Type B pancreatic cell (in vitro differentiated cells): ENCODE data around the gene KIF25. TPM values are rescaled to one million over a fixed set of nuclear protein-coding genes. Genes with fewer than 3 reads are reported as not detected.

Source experiments
- DNase-seq: peaks from one replicate; pipeline ENCODE4 v3.0.0; 2021; ENCODE audit warnings: mixed read lengths; ENCODE audit not compliant: unreplicated experiment; ENCODE audit errors: extremely low spot score
- H3K27ac Mint-ChIP-seq: 2 replicates; pipeline ENCODE4 v1.8.0; 2021; ENCODE audit warnings: mild to moderate bottlenecking, mixed read lengths
- H3K27me3 Mint-ChIP-seq: 2 replicates; pipeline ENCODE4 v1.8.0; 2021; ENCODE audit warnings: mixed read lengths
- H3K36me3 Mint-ChIP-seq: 2 replicates; pipeline ENCODE4 v1.8.0; 2021; ENCODE audit warnings: mixed read lengths
- H3K4me1 Mint-ChIP-seq: one replicate; pipeline ENCODE4 v1.8.0; 2021; ENCODE audit warnings: mixed read lengths; ENCODE audit not compliant: unreplicated experiment
- H3K4me3 Mint-ChIP-seq: 2 replicates; pipeline ENCODE4 v1.8.0; 2021; ENCODE audit warnings: mild to moderate bottlenecking, mixed read lengths
- H3K9me3 Mint-ChIP-seq: 2 replicates; pipeline ENCODE4 v1.8.0; 2021; ENCODE audit warnings: mixed read lengths
- CTCF ChIP-seq: fragments of 200-600 bp; sonication (generic); conservative IDR thresholded peaks from 2 replicates; pipeline ENCODE4 v1.5.0; 2021; ENCODE audit warnings: antibody characterized with exemption, mild to moderate bottlenecking
- total RNA-seq: library from RNA; stranded (reverse); gene quantifications from 2 replicates; pipeline ENCODE4 v1.2.1, GENCODE V29; 2021; ENCODE audit warnings: low replicate concordance

KIF25 gene
- total RNA-seq, 1 donor from 2014 or later: not detected

DNA sequence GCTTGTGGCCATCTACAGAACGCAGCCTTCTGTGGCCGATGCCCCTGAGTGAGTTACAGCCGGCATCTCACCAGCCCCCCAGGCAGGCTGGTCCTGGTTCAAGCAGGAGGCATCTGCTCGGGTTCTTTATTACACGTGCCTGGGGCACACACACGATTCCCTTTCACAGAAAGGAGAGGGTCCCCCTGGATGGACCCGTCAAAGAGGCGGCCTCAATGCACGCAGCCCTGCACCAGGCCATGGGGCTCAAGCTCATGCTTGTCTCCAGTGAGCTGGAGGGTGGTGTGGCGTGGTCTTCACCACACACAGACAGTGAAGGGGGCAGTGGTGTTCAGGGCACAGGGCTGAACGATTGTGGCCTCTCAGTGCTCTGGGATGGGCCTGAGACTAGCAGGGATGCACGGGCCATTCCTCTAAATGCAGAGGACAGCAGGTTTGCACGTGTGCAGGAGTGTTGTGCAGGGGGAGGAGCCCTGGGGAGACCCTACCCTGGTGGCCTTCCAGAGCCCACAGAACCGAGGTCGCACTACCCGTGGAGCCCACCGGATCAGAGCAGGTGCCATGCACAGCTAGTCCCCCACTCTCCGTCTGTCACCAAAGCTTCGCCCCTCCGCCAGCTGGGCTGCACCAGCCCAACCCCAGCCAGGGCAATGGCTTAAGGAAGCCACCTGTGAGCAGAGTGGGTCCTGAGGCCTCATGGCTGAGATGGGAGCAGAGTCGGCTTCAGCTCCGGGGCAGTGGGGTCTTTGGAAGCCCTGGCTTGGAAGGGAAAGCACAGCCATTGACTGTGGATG is 58.4 kb downstream of the KIF25 start:
- TF ChIP-seq CTCF: no peak
- H3K4me3 Mint-ChIP-seq: no peak overlapping the region
- no peaks in the 10 kb centered on the region for H3K9me3 Mint-ChIP-seq
- H3K27ac Mint-ChIP-seq: no peak overlapping the region
- no peaks in the 10 kb centered on the region for H3K27me3 Mint-ChIP-seq
- DNase-seq: no peak
- no peaks in the 10 kb centered on the region for H3K36me3 Mint-ChIP-seq
- H3K4me1 Mint-ChIP-seq: no peaks in the 10 kb centered on the region

DNA sequence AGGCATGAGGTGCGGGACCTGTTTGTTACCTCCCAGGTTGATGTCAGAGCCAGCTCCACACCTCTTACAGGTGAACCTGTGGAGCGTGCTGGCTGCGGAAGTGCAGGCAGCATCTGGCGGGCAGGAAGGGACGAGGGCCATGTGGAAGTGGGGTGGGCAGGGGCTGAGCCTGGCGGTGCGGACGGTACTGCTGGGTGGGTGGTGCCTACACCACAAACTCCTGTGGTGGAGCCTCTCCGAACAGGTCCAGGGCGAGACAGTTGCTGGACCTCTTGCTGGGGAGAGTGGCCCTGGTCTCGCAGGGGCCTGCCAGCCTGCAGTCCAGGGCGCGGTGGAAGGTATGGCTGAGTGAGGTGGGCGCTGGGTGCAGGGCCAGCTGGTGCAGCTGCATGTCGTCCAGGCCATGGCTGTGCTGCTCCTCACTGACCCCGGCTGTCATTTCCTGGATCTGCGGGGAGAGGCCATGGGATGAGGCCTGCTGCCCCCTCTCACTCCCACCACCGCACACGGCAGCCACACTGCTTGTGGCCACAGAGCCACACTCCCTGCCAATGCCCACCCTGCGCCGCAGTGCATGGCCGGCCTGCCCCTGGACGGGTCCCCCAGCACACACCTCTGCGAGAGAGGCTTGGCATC is 59.5 kb downstream of the KIF25 start:
- Mint-ChIP-seq H3K4me3 (no peak overlapping the region), H3K36me3 (no peaks in the 10 kb centered on the region), H3K27me3 (no peaks in the 10 kb centered on the region), H3K9me3 (no peaks in the 10 kb centered on the region), H3K27ac (no peak overlapping the region), H3K4me1 (no peaks in the 10 kb centered on the region)
- TF ChIP-seq CTCF: no peak
- no peak for DNase-seq

DNA sequence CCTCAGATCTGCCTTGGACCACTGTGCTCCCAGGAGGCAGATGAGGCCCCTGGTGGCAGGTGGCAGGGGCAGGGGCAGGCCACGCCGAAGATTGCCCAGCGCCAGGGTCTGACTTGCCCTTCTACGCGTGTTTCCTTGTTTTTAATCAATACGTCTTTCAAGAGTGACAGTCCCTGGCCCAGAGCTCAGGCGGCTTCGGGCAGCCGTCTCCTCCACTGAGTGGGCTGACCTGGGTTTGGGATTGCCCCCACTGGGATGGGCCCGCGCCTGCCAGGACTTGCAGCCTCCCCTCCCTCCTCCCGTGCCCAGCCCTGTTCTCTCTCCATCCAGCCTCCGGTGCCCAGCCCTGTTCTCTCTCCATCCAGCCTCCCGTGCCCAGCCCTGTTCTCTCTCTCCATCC is 60.4 kb downstream of the KIF25 start:
- Mint-ChIP-seq H3K4me1 (no peaks in the 10 kb centered on the region), H3K4me3 (no peak overlapping the region), H3K9me3 (no peaks in the 10 kb centered on the region), H3K27ac (no peak overlapping the region), H3K36me3 (no peaks in the 10 kb centered on the region), H3K27me3 (no peaks in the 10 kb centered on the region)
- no peak for TF ChIP-seq CTCF
- no peak for DNase-seq

DNA sequence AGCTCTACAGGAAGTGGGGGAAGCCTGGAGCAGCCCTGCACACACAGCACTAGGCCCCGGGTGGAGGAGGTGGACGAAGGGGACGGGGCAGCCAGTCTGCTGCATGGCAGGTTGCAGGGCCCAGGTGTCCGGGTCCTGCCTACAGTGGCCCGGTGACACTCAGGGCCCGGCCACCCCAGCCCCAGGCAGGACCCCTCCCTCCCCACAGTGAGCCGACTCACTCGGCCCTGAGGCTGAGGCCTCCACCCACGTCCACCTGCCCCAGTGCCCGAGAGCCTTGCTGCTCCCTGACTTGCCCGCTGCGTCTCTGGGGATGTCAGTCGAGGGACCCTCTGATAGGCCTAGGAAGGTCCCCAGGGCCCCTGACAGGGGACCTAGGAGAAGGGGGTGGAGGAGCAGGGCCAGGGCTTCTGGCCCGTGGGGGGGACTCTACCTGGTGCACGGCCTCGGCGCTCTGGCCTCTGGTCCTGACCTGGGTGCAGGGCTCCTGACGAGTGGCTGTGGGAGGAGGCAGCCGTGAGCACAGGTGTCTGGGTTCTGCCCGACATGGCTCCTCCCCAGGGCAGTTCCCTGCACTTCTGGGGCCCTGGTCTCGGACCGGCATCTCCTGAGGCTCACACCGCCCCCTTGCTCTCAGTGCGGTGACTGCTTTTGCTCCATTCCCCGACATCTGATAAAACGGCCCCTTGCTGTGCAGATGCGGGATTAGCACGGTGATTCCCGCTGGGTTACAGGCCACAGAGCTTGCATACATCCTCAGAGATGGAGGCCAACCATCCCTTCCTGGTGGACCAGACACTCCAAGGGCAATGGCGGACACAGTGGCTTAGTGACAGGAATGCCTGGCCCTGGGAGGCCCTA is 61.5 kb downstream of the KIF25 start:
- Mint-ChIP-seq H3K27ac (no peak overlapping the region), H3K27me3 (no peaks in the 10 kb centered on the region), H3K36me3 (no peaks in the 10 kb centered on the region), H3K9me3 (no peaks in the 10 kb centered on the region), H3K4me3 (no peak overlapping the region), H3K4me1 (no peaks in the 10 kb centered on the region)
- DNase-seq: no peak
- no peak for TF ChIP-seq CTCF

DNA sequence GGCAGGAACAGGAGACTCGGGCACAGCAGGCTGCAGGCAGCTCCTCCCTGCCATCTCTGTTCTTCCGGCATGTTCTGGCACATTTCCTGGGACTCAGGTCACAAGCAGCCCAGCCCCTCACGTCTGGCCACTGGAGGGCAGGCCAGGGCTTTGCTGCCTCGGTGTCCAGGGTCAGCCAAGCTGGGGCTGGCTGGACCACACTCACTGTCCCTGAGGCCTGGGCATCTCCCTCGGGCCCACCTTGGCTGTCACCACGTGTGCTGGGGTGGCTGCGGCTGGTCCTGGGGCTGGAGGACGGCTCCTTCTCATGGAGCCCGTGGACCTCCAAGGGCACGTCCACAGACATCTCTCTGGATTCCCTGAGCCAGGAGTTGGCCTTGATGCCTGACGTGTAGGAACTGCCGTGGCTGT is 63.1 kb downstream of the KIF25 start:
- H3K36me3 Mint-ChIP-seq: no peaks in the 10 kb centered on the region
- no peak overlapping the region for H3K27ac Mint-ChIP-seq
- TF ChIP-seq CTCF: peak; percentile 75
- no peaks in the 10 kb centered on the region for H3K4me1 Mint-ChIP-seq
- peaks cover 2% of the 10 kb centered on the region for H3K27me3 Mint-ChIP-seq
- no peak overlapping the region for H3K4me3 Mint-ChIP-seq
- no peaks in the 10 kb centered on the region for H3K9me3 Mint-ChIP-seq
- no peak for DNase-seq
